Esophagus muscularis mucosa (tissue), 3 donors: ENCODE measurements around the gene ERCC5.

Experiments used
- EP300 ChIP-seq: sonication (generic); formaldehyde crosslinking; IDR thresholded peaks from one replicate; pipeline ENCODE4 v1.6.1; 2017; ENCODE audit warnings: antibody characterized with exemption
- TF ChIP-seq, protein P1 (sequence below), 3 experiments: fragments of 200-600 bp in 2 of 3; fragments of 450-650 bp in 1 of 3; sonication (generic) in 2 of 3; IDR thresholded peaks; one replicate each; pipeline ENCODE4 v1.5.1; 2017 to 2019; ENCODE audit warnings: antibody characterized with exemption in 3 of 3, mild to moderate bottlenecking in 2 of 3, moderate library complexity in 1 of 3

DNA sequence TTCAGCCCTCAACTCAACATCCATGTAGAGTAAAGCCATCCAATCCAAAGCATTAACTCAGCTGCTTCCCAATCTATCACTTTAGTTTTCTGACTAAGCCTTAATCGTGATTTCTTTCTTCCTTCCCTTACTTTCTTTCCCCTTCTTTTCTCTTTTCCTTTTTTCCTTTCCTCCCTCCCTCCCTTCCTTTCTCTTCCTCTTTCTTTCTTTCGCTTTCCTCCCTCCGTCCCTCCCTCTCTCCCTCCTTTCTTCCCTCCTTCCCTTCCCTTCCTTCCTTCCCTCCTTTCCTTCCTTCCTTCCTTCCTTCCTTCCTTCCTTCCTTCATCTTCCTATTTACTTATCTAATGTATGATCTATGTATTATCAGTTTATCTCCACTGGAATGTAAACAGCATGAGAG is 71.2 kb downstream of the ERCC5 start:
- no peak for TF ChIP-seq EP300
- TF ChIP-seq, protein P1, sequence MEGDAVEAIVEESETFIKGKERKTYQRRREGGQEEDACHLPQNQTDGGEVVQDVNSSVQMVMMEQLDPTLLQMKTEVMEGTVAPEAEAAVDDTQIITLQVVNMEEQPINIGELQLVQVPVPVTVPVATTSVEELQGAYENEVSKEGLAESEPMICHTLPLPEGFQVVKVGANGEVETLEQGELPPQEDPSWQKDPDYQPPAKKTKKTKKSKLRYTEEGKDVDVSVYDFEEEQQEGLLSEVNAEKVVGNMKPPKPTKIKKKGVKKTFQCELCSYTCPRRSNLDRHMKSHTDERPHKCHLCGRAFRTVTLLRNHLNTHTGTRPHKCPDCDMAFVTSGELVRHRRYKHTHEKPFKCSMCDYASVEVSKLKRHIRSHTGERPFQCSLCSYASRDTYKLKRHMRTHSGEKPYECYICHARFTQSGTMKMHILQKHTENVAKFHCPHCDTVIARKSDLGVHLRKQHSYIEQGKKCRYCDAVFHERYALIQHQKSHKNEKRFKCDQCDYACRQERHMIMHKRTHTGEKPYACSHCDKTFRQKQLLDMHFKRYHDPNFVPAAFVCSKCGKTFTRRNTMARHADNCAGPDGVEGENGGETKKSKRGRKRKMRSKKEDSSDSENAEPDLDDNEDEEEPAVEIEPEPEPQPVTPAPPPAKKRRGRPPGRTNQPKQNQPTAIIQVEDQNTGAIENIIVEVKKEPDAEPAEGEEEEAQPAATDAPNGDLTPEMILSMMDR (IDR thresholded peaks at IDR 0.05): no peak
